Gastroesophageal sphincter (tissue), 3 donors: ENCODE results near the gene NUP93.

Experiments used
- CTCF ChIP-seq, 4 experiments: fragments of 200-600 bp in 2 of 4; fragments of 450-650 bp in 2 of 4; sonication (generic) in 1 of 4; IDR thresholded peaks; one replicate each; pipeline ENCODE4 v1.5.1; 2017 to 2019; ENCODE audit warnings: antibody characterized with exemption in 4 of 4, mild to moderate bottlenecking in 2 of 4, moderate library complexity in 2 of 4
- EP300 ChIP-seq: sonication (generic); formaldehyde crosslinking; IDR thresholded peaks from one replicate; pipeline ENCODE4 v1.6.1; 2017; ENCODE audit warnings: antibody characterized with exemption, mild to moderate bottlenecking
- POLR2A ChIP-seq, 2 donors: fragments of 450-650 bp; IDR thresholded peaks; one replicate each; pipeline ENCODE4 v1.6.1; 2017; ENCODE audit warnings: antibody characterized with exemption in 2 of 2, mild to moderate bottlenecking in 2 of 2, moderate library complexity in 1 of 2
- POLR2AphosphoS5 ChIP-seq: sonication (generic); formaldehyde crosslinking; IDR thresholded peaks from one replicate; pipeline ENCODE4 v1.6.1; 2017; ENCODE audit warnings: antibody characterized with exemption

- TF ChIP-seq POLR2A (IDR thresholded peaks at IDR 0.05) (no peak), CTCF (IDR thresholded peaks at IDR 0.05) (no peak), POLR2AphosphoS5 (no peak), EP300 (no peak)
These were observed 105.4 kb downstream of the NUP93 start for GRCh38 chr16:56835320-56835719.
